SU-DHL-6 (cell line): ENCODE measurements around the gene KLHL22.

Experiments used
- H2AFZ ChIP-seq: fragments of 200-600 bp; sonication (generic); 2 replicates; pipeline ENCODE4 v1.6.1; 2014; ENCODE audit warnings: low read depth, mild to moderate bottlenecking, moderate library complexity, mixed read lengths, antibody characterized with exemption, low read length; ENCODE audit not compliant: severe bottlenecking
- H3F3A ChIP-seq: fragments of 200-600 bp; shearing (Covaris generic); 2 replicates; pipeline ENCODE4 v1.6.0; 2016; ENCODE audit warnings: antibody characterized with exemption, mild to moderate bottlenecking; ENCODE audit not compliant: insufficient read depth
- H3K27ac ChIP-seq: fragments of 200-600 bp; sonication (generic); 2 replicates; pipeline ENCODE4 v1.5.1; 2016; ENCODE audit warnings: low read depth, mild to moderate bottlenecking, low read length, moderate library complexity, mixed read lengths
- H3K27me3 ChIP-seq: fragments of 200-600 bp; sonication (generic), shearing (Covaris generic); 2 replicates; pipeline ENCODE4 v1.6.0; 2014; ENCODE audit warnings: mild to moderate bottlenecking, low read length
- H3K36me3 ChIP-seq: fragments of 200-600 bp; sonication (generic); 2 replicates; pipeline ENCODE4 v1.6.1; 2014; ENCODE audit warnings: mild to moderate bottlenecking, low read length, mixed read lengths
- H3K4me2 ChIP-seq: fragments of 300-600, 200-600 bp; shearing (Covaris generic), sonication (generic); 2 replicates; pipeline ENCODE4 v1.6.0; 2014; ENCODE audit warnings: low read length, low read depth, mild to moderate bottlenecking; ENCODE audit not compliant: poor library complexity, severe bottlenecking
- H3K4me3 ChIP-seq: fragments of 200-600 bp; sonication (generic); 2 replicates; pipeline ENCODE4 v1.5.1; 2014; ENCODE audit warnings: antibody characterized with exemption, low read length, mild to moderate bottlenecking, mixed read lengths; ENCODE audit not compliant: insufficient read depth, poor library complexity, severe bottlenecking
- H3K79me2 ChIP-seq: fragments of 200-600 bp; sonication (generic); 2 replicates; pipeline ENCODE4 v1.6.1; 2014; ENCODE audit warnings: mild to moderate bottlenecking, low read length, moderate library complexity; ENCODE audit not compliant: insufficient read depth
- H3K9ac ChIP-seq: fragments of 200-600 bp; sonication (generic); 2 replicates; pipeline ENCODE4 v1.7.0; 2014; ENCODE audit warnings: mild to moderate bottlenecking, low read length
- H3K9me2 ChIP-seq: fragments of 200-600 bp; sonication (generic); replicated peaks from 2 replicates; pipeline ENCODE4 v1.6.1; 2014; ENCODE audit warnings: low read length; ENCODE audit not compliant: insufficient read depth
- H3K9me3 ChIP-seq: fragments of 200-600 bp; sonication (generic); 2 replicates; pipeline ENCODE4 v1.6.1; 2014; ENCODE audit warnings: low read length, mixed read lengths; ENCODE audit not compliant: insufficient read depth
- H4K20me1 ChIP-seq: fragments of 200-600 bp; sonication (generic); 2 replicates; pipeline ENCODE4 v1.6.1; 2014; ENCODE audit warnings: low read depth, mild to moderate bottlenecking, antibody characterized with exemption, low read length, moderate library complexity, mixed read lengths
- CTCF ChIP-seq: fragments of 200-600 bp; sonication (generic); IDR thresholded peaks from one replicate; pipeline ENCODE4 v1.5.1; 2017; ENCODE audit warnings: antibody characterized with exemption, mild to moderate bottlenecking, low read length, moderate library complexity; ENCODE audit not compliant: insufficient read depth, poor library complexity, severe bottlenecking
- EZH2phosphoT487 ChIP-seq: fragments of 200-600 bp; sonication (generic), shearing (Covaris generic); conservative IDR thresholded peaks from 2 replicates; pipeline ENCODE4 v1.6.1; 2018; ENCODE audit warnings: mild to moderate bottlenecking, antibody characterized with exemption, low read length, moderate library complexity, mixed read lengths

Gene KLHL22

GRCh38 chr22:20404881-20405280 is 90.7 kb downstream of the KLHL22 start:
- H3K27ac ChIP-seq: no peak overlapping the region
- H4K20me1 ChIP-seq: no peaks in the 10 kb centered on the region
- H3K9me2 ChIP-seq: no peaks in the 10 kb centered on the region
- H2AFZ ChIP-seq: no peak overlapping the region
- no peaks in the 10 kb centered on the region for H3K9me3 ChIP-seq
- H3K9ac ChIP-seq: no peak overlapping the region
- no peaks in the 10 kb centered on the region for H3F3A ChIP-seq
- no peaks in the 10 kb centered on the region for H3K36me3 ChIP-seq
- no peak overlapping the region for H3K4me2 ChIP-seq
- H3K4me3 ChIP-seq: no peak overlapping the region
- TF ChIP-seq CTCF: no peak
- TF ChIP-seq EZH2phosphoT487: no peak
- no peaks in the 10 kb centered on the region for H3K27me3 ChIP-seq
- no peaks in the 10 kb centered on the region for H3K79me2 ChIP-seq

GRCh38 chr22:20403779-20404140 is 91.8 kb downstream of the KLHL22 start:
- no peak overlapping the region for H3K9ac ChIP-seq
- H3F3A ChIP-seq: no peaks in the 10 kb centered on the region
- no peak overlapping the region for H2AFZ ChIP-seq
- H3K27ac ChIP-seq: no peak overlapping the region
- no peaks in the 10 kb centered on the region for H3K9me3 ChIP-seq
- H3K27me3 ChIP-seq: no peaks in the 10 kb centered on the region
- no peaks in the 10 kb centered on the region for H3K36me3 ChIP-seq
- no peak overlapping the region for H3K4me3 ChIP-seq
- H3K4me2 ChIP-seq: no peak overlapping the region
- TF ChIP-seq EZH2phosphoT487: no peak
- no peak for TF ChIP-seq CTCF
- H3K79me2 ChIP-seq: no peaks in the 10 kb centered on the region
- no peaks in the 10 kb centered on the region for H3K9me2 ChIP-seq
- H4K20me1 ChIP-seq: no peaks in the 10 kb centered on the region

- Histone ChIP-seq H3K9ac (no peak overlapping the region), H3K36me3 (no peaks in the 10 kb centered on the region)
- TF ChIP-seq CTCF: no peak
- TF ChIP-seq EZH2phosphoT487: no peak
Measured at GRCh38 chr22:20402960-20403778, 92.4 kb downstream of the KLHL22 start.

More at GRCh38 chr22:20402960-20403778, 92.4 kb downstream of the KLHL22 start:
- no peak overlapping the region for H3K27ac ChIP-seq
- no peaks in the 10 kb centered on the region for H3K9me3 ChIP-seq
- H3K9me2 ChIP-seq: no peaks in the 10 kb centered on the region
- no peak overlapping the region for H3K4me3 ChIP-seq
- H2AFZ ChIP-seq: no peak overlapping the region
- H4K20me1 ChIP-seq: no peaks in the 10 kb centered on the region
- H3K27me3 ChIP-seq: no peaks in the 10 kb centered on the region
- H3F3A ChIP-seq: no peaks in the 10 kb centered on the region
- H3K4me2 ChIP-seq: no peak overlapping the region
- H3K79me2 ChIP-seq: no peaks in the 10 kb centered on the region
